Eye (tissue), 1 donor: ENCODE results near the gene PAQR8.
A peak's percentile ranks its signal among the peaks of the same experiment; 100 is the strongest.
"Not testable (repeated sequence)": the region's sequence is repeated elsewhere in the genome, so short reads cannot be mapped to it uniquely, and the experiment has no call there.

Source experiments
- DNase-seq: peaks from one replicate; pipeline ENCODE4 v3.0.0-alpha.2; 2015

Gene PAQR8

GRCh38 chr6:52381249-52381648 lies 19.3 kb downstream of the PAQR8 start:
- DNase-seq: no peak

- DNase-seq: no peak
These were observed 22.3 kb downstream of the PAQR8 start for GRCh38 chr6:52384145-52384766.

GRCh38 chr6:52385074-52385473 lies 23.1 kb downstream of the PAQR8 start:
- no peak for DNase-seq

GRCh38 chr6:52388119-52388518 lies 26.2 kb downstream of the PAQR8 start:
- DNase-seq: not testable (repeated sequence)

- no peak for DNase-seq
These were observed 26.8 kb downstream of the PAQR8 start for GRCh38 chr6:52388790-52389189.

- DNase-seq: no peak
These were observed 27.3 kb downstream of the PAQR8 start for GRCh38 chr6:52389264-52389625.

GRCh38 chr6:52389626-52390360 lies 27.8 kb downstream of the PAQR8 start:
- DNase-seq: peak; percentile 39

GRCh38 chr6:52390361-52390727 lies 28.4 kb downstream of the PAQR8 start:
- DNase-seq: no peak

GRCh38 chr6:52391599-52391998 lies 29.6 kb downstream of the PAQR8 start:
- DNase-seq: peak; percentile 14

GRCh38 chr6:52392944-52393343 lies 31.0 kb downstream of the PAQR8 start:
- no peak for DNase-seq

- DNase-seq: no peak
These were observed 31.8 kb downstream of the PAQR8 start for GRCh38 chr6:52393780-52394179.

GRCh38 chr6:52394251-52394666 lies 32.3 kb downstream of the PAQR8 start:
- DNase-seq: no peak

GRCh38 chr6:52395969-52396368 lies 34.0 kb downstream of the PAQR8 start:
- DNase-seq: no peak

- peak; percentile 65 for DNase-seq
These were observed 37.8 kb downstream of the PAQR8 start for GRCh38 chr6:52399511-52400312.

- DNase-seq: no peak
These were observed 38.5 kb downstream of the PAQR8 start for GRCh38 chr6:52400313-52401041.

- DNase-seq: no peak
These were observed 41.1 kb downstream of the PAQR8 start for GRCh38 chr6:52403086-52403485.

- no peak for DNase-seq
These were observed 41.7 kb downstream of the PAQR8 start for GRCh38 chr6:52403627-52404026.

- no peak for DNase-seq
These were observed 43.3 kb downstream of the PAQR8 start for GRCh38 chr6:52405243-52405642.

GRCh38 chr6:52407467-52407866 lies 45.5 kb downstream of the PAQR8 start:
- DNase-seq: peak; percentile 61

GRCh38 chr6:52409499-52409898 lies 47.5 kb downstream of the PAQR8 start:
- no peak for DNase-seq

- no peak for DNase-seq
These were observed 49.0 kb downstream of the PAQR8 start for GRCh38 chr6:52410979-52411378.

GRCh38 chr6:52411911-52412310 lies 50.0 kb downstream of the PAQR8 start:
- no peak for DNase-seq

GRCh38 chr6:52415333-52415732 lies 53.4 kb downstream of the PAQR8 start:
- no peak for DNase-seq
